IMR-90 (cell line): ENCODE results near the gene ERVMER34-1. TPM values are rescaled to one million over a fixed set of nuclear protein-coding genes. Genes with fewer than 3 reads are reported as not detected.

Experiments
- ATAC-seq: fragments of 200-7000 bp; cut with Tn5 transposase; 2 replicates; pipeline ENCODE4 v1.9.1; 2020; ENCODE audit warnings: low read depth, mild to moderate bottlenecking, moderate library complexity
- BruUV-seq: library from RNA; stranded (reverse); fragments of 400-500 nt; replicated peaks from 2 replicates; lab custom pipeline; 2021; lab: Mats Ljungman, UMichigan
- CTCF ChIA-PET: fragments of 300-600 bp; formaldehyde crosslinking; extraction: SDS; loops from one replicate; lab custom pipeline; 2021; ENCODE audit warnings: antibody characterized with exemption; lab: Yijun Ruan, JAX
- POLR2A ChIA-PET: fragments of 300-600 bp; sonication (Branson Sonifier 250); formaldehyde crosslinking; loops from one replicate; lab custom pipeline; 2022; ENCODE audit warnings: antibody characterized with exemption; ENCODE audit not compliant: unreplicated experiment; lab: Charles Lee
- DNase-seq: peaks from one replicate; pipeline ENCODE4 v3.0.0; 2013
- H2AFZ ChIP-seq: replicated peaks from 2 replicates; pipeline ENCODE3; 2013; ENCODE audit warnings: low read length, mild to moderate bottlenecking; ENCODE audit not compliant: poor library complexity
- H2AK5ac ChIP-seq: 2 replicates; pipeline ENCODE4 v1.6.1; 2013; ENCODE audit warnings: low read depth, low read length, inconsistent platforms
- H2AK9ac ChIP-seq: replicated peaks from 2 replicates; pipeline ENCODE3; 2013; ENCODE audit warnings: mild to moderate bottlenecking, low read depth, low read length, moderate library complexity; ENCODE audit not compliant: poor library complexity
- H2BK120ac ChIP-seq: 2 replicates; pipeline ENCODE4 v1.6.1; 2013; ENCODE audit warnings: low read depth, low read length, inconsistent platforms
- H2BK15ac ChIP-seq: 3 replicates; pipeline ENCODE4 v1.6.1; 2013; ENCODE audit warnings: low read depth, low read length, inconsistent platforms
- H2BK20ac ChIP-seq: 2 replicates; pipeline ENCODE4 v1.6.1; 2013; ENCODE audit warnings: low read depth, mild to moderate bottlenecking, inconsistent platforms, low read length, moderate library complexity
- H2BK5ac ChIP-seq: 2 replicates; pipeline ENCODE4 v1.6.1; 2013; ENCODE audit warnings: mild to moderate bottlenecking, low read depth, low read length, inconsistent platforms; ENCODE audit not compliant: poor library complexity, severe bottlenecking
- H3K14ac ChIP-seq: replicated peaks from 2 replicates; pipeline ENCODE4 v1.6.1; 2013; ENCODE audit warnings: low read depth, low read length, inconsistent platforms
- H3K18ac ChIP-seq: 2 replicates; pipeline ENCODE4 v1.6.1; 2013; ENCODE audit warnings: low read depth, low read length, control low read depth
- H3K23ac ChIP-seq: 2 replicates; pipeline ENCODE4 v1.6.1; 2013; ENCODE audit warnings: low read depth, low read length, inconsistent platforms
- H3K27ac ChIP-seq: 2 replicates; pipeline ENCODE4 v1.5.1; 2013; ENCODE audit warnings: mild to moderate bottlenecking, control low read depth, low read length; ENCODE audit not compliant: insufficient read depth
- H3K27me3 ChIP-seq: 2 replicates; pipeline ENCODE4 v1.6.1; 2013; ENCODE audit warnings: low read length; ENCODE audit not compliant: control insufficient read depth, insufficient read depth
- H3K36me3 ChIP-seq: 2 replicates; pipeline ENCODE4 v1.6.1; 2013; ENCODE audit warnings: low read length, mixed read lengths; ENCODE audit not compliant: control insufficient read depth, insufficient read depth
- H3K4ac ChIP-seq: 2 replicates; pipeline ENCODE4 v1.6.1; 2013; ENCODE audit warnings: low read depth, low read length, inconsistent platforms
- H3K4me1 ChIP-seq: 2 replicates; pipeline ENCODE4 v1.6.1; 2013; ENCODE audit warnings: low read length, mixed read lengths; ENCODE audit not compliant: control insufficient read depth, insufficient read depth
- H3K4me2 ChIP-seq: 2 replicates; pipeline ENCODE4 v1.6.1; 2013; ENCODE audit warnings: low read depth, mild to moderate bottlenecking, control low read depth, low read length, moderate library complexity
- H3K4me3 ChIP-seq: 2 replicates; pipeline ENCODE4 v1.5.1; 2013; ENCODE audit warnings: low read depth, mild to moderate bottlenecking, control low read depth, low read length, moderate library complexity; ENCODE audit not compliant: insufficient read depth
- H3K56ac ChIP-seq: 2 replicates; pipeline ENCODE4 v1.6.1; 2013; ENCODE audit warnings: low read length, inconsistent platforms; ENCODE audit not compliant: insufficient read depth; ENCODE audit errors: extremely low read depth
- H3K79me1 ChIP-seq, 2 experiments: 2 replicates each; pipeline ENCODE4 v1.6.1; 2013; ENCODE audit warnings: low read length in 2 of 2, inconsistent platforms in 1 of 2, low read depth in 1 of 2
- H3K9ac ChIP-seq: 2 replicates; pipeline ENCODE4 v1.6.1; 2013; ENCODE audit warnings: low read depth, low read length, control low read depth
- H3K9me1 ChIP-seq: 2 replicates; pipeline ENCODE4 v1.6.1; 2013; ENCODE audit warnings: low read length, inconsistent platforms; ENCODE audit not compliant: insufficient read depth
- H3K9me3 ChIP-seq: 2 replicates; pipeline ENCODE4 v1.6.1; 2013; ENCODE audit warnings: low read length; ENCODE audit not compliant: control insufficient read depth, insufficient read depth
- H4K20me1 ChIP-seq: 2 replicates; pipeline ENCODE4 v1.6.1; 2013; ENCODE audit warnings: low read length, inconsistent platforms; ENCODE audit not compliant: insufficient read depth
- H4K5ac ChIP-seq: 2 replicates; pipeline ENCODE4 v1.6.1; 2013; ENCODE audit warnings: mild to moderate bottlenecking, low read depth, low read length, control low read depth
- H4K8ac ChIP-seq, 2 experiments: 2 replicates each; pipeline ENCODE4 v1.6.1; 2013; ENCODE audit warnings: low read depth in 2 of 2, low read length in 2 of 2, control low read depth in 1 of 2, inconsistent platforms in 1 of 2
- H4K91ac ChIP-seq: 2 replicates; pipeline ENCODE4 v1.6.1; 2013; ENCODE audit warnings: low read depth, low read length, inconsistent platforms; ENCODE audit not compliant: insufficient read depth
- CHD1 ChIP-seq: IDR thresholded peaks from 2 replicates; pipeline ENCODE4 v1.6.1; 2012; ENCODE audit warnings: low read depth, low read length, improper control_type of control experiment
- NFE2L2 ChIP-seq: fragments of 150-350 bp; IDR thresholded peaks from 2 replicates; pipeline ENCODE4 v1.6.1; 2016; ENCODE audit warnings: low read depth, mild to moderate bottlenecking, low read length
- POLR2A ChIP-seq: IDR thresholded peaks from 2 replicates; pipeline ENCODE4 v1.6.1; 2012; ENCODE audit warnings: mild to moderate bottlenecking, low read depth, low read length
- RCOR1 ChIP-seq: IDR thresholded peaks from 2 replicates; pipeline ENCODE4 v1.6.1; 2012; ENCODE audit warnings: mild to moderate bottlenecking, low read length, improper control_type of control experiment; ENCODE audit not compliant: insufficient replicate concordance
- RFX5 ChIP-seq: IDR thresholded peaks from 2 replicates; pipeline ENCODE4 v1.8.0; 2012; ENCODE audit warnings: low read depth, mild to moderate bottlenecking, low read length, moderate library complexity
- WGBS, 2 experiments: methylation state at CpG; one replicate each; pipeline versions ENCODE4 v1.1.5 to v1.1.7; 2013; ENCODE audit warnings: missing lambda C conversion rate in 2 of 2; ENCODE audit not compliant: insufficient read length in 1 of 2; ENCODE audit errors: extremely low coverage in 2 of 2; 5-methylcytosine and 5-hydroxymethylcytosine counted together
- dilution Hi-C: fragments of 300-500 bp; cut with HindIII; formaldehyde crosslinking; loops from one replicate; pipeline ENCODE4 v1.14.3; 2018; ENCODE audit warnings: low sequenced_read_pairs; ENCODE audit not compliant: unreplicated experiment
- in situ Hi-C: fragments of 300-500 bp; cut with MboI; formaldehyde crosslinking; loops from 3 replicates; pipeline ENCODE4 v1.14.3; 2019; ENCODE audit warnings: low sequenced_read_pairs, inconsistent platforms, mixed read lengths
- intact Hi-C: fragments of 100-400 bp; cut with micrococcal nuclease; formaldehyde crosslinking; loops from 2 replicates; pipeline ENCODE4 v1.10.0; 2022
- polyA plus RNA-seq, 3 experiments: library from polyadenylated mRNA; depleted of rRNA; stranded (reverse); fragments of >200 nt; gene quantifications; 2 replicates each; pipeline ENCODE4 v1.2.3, GENCODE V29; 2012; ENCODE audit warnings: low replicate concordance in 1 of 3
- total RNA-seq: library from RNA; depleted of rRNA; stranded (reverse); fragments of >200 nt; gene quantifications from 2 replicates; pipeline ENCODE4 v1.2.3, GENCODE V29; 2012
- TF ChIP-seq, protein P1 (sequence below): fragments of 150-350 bp; IDR thresholded peaks from 2 replicates; pipeline ENCODE4 v1.6.1; 2017; ENCODE audit warnings: mild to moderate bottlenecking, antibody characterized with exemption, low read length, low read depth
- TF ChIP-seq, protein P2 (sequence below): conservative IDR thresholded peaks from 2 replicates; pipeline ENCODE4 v1.5.1; 2012; ENCODE audit warnings: mild to moderate bottlenecking, low read depth, low read length, improper control_type of control experiment
- TF ChIP-seq, protein P3 (sequence below): fragments of 150-350 bp; IDR thresholded peaks from 2 replicates; pipeline ENCODE4 v1.6.1; 2016; ENCODE audit warnings: low read depth, mild to moderate bottlenecking, low read length, moderate library complexity, borderline replicate concordance

Gene ERVMER34-1
- total and polyA plus RNA-seq, 2 of the 4 experiments (the other 2 are of a cell fraction), result not detected

DNA sequence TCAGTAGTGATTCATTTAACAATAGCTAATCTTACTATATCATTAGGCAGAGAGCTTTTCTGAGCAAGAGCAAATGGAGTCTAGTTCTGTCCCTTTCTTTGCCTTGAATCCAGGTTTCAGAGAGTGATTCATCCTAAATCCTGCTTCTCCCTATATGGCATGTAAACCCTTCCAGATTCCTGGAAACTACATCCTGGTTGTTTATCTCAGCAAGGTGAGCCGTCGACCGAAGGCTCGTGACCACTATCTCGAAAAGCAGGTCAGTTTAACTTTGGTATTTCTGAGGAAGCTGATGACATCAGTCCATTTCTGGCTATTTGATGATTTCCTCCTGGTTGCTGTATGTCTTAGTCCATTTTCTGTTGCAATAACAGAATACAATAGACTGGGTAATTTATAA lies 40.7 kb upstream of the ERVMER34-1 start:
- ChIA-PET POLR2A (interaction anchor here (0.6 kb wide), 1 partner anchor 218 kb away, joined by 4 read pairs; no protein-coding TSS in a partner anchor), CTCF (interaction anchor here (1.0 kb wide), 1 partner anchor 12 kb away, joined by 5 read pairs; no protein-coding TSS in a partner anchor)
- Histone ChIP-seq H2AK5ac (no peak overlapping the region), H3K4me1 (no peaks in the 10 kb centered on the region), H3K23ac (no peak overlapping the region), H3K14ac (no peak overlapping the region), H3K4me2 (no peak overlapping the region), H2BK15ac (no peak overlapping the region), H4K8ac (no peak overlapping the region), H3K79me1 (no peaks in the 10 kb centered on the region), H3K27ac (no peak overlapping the region), H2AK9ac (no peak overlapping the region), H2AFZ (no peak overlapping the region), H3K9ac (no peak overlapping the region), H3K18ac (no peak overlapping the region), H4K5ac (no peak overlapping the region), H4K20me1 (no peaks in the 10 kb centered on the region), H2BK5ac (no peak overlapping the region), H3K36me3 (no peaks in the 10 kb centered on the region), H3K9me1 (no peaks in the 10 kb centered on the region), H2BK20ac (no peak overlapping the region), H3K9me3 (no peaks in the 10 kb centered on the region), H4K91ac (no peak overlapping the region), H3K27me3 (peaks cover 7% of the 10 kb centered on the region), H3K4me3 (no peak overlapping the region), H3K56ac (no peak overlapping the region), H3K4ac (no peak overlapping the region), H2BK120ac (no peak overlapping the region)
- no TSS peak for BruUV-seq
- intact Hi-C loops (no loop called here), dilution Hi-C loops (no loop called here), in situ Hi-C loops (no loop called here)
- no peak for TF ChIP-seq RFX5
- no peak for TF ChIP-seq POLR2A
- no peak for TF ChIP-seq CHD1
- TF ChIP-seq, protein P1, sequence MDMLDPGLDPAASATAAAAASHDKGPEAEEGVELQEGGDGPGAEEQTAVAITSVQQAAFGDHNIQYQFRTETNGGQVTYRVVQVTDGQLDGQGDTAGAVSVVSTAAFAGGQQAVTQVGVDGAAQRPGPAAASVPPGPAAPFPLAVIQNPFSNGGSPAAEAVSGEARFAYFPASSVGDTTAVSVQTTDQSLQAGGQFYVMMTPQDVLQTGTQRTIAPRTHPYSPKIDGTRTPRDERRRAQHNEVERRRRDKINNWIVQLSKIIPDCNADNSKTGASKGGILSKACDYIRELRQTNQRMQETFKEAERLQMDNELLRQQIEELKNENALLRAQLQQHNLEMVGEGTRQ, result no peak
- TF ChIP-seq, protein P2, sequence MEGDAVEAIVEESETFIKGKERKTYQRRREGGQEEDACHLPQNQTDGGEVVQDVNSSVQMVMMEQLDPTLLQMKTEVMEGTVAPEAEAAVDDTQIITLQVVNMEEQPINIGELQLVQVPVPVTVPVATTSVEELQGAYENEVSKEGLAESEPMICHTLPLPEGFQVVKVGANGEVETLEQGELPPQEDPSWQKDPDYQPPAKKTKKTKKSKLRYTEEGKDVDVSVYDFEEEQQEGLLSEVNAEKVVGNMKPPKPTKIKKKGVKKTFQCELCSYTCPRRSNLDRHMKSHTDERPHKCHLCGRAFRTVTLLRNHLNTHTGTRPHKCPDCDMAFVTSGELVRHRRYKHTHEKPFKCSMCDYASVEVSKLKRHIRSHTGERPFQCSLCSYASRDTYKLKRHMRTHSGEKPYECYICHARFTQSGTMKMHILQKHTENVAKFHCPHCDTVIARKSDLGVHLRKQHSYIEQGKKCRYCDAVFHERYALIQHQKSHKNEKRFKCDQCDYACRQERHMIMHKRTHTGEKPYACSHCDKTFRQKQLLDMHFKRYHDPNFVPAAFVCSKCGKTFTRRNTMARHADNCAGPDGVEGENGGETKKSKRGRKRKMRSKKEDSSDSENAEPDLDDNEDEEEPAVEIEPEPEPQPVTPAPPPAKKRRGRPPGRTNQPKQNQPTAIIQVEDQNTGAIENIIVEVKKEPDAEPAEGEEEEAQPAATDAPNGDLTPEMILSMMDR, result no peak
- TF ChIP-seq, protein P3, sequence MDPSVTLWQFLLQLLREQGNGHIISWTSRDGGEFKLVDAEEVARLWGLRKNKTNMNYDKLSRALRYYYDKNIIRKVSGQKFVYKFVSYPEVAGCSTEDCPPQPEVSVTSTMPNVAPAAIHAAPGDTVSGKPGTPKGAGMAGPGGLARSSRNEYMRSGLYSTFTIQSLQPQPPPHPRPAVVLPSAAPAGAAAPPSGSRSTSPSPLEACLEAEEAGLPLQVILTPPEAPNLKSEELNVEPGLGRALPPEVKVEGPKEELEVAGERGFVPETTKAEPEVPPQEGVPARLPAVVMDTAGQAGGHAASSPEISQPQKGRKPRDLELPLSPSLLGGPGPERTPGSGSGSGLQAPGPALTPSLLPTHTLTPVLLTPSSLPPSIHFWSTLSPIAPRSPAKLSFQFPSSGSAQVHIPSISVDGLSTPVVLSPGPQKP, result no peak
- no peak for TF ChIP-seq NFE2L2
- TF ChIP-seq RCOR1, result no peak
- WGBS, 2 experiments, result no CpG with 5 or more reads among the region's 5 CpGs
- no peak for DNase-seq
- no peak for ATAC-seq
